ENCODE measurements around the gene AFAP1.

AFAP1 gene

GRCh38 chr4:7865533-7865932 lies 74.1 kb downstream of the AFAP1 start:
- Histone ChIP-seq H3K14ac (ENCODE audit: low read length) (no peak overlapping the region), H4K91ac (ENCODE audit: low read depth, low read length) (no peak overlapping the region), H3K4ac (ENCODE audit: low read depth, low read length) (no peak overlapping the region), H2BK12ac (ENCODE audit: low read length) (no peak overlapping the region), H3K9ac (ENCODE audit: low read length) (no peak overlapping the region), H3K4me2 (ENCODE audit: low read length) (no peak overlapping the region), H3K27me3 (ENCODE audit: insufficient read depth, low read length) (no peaks in the 10 kb centered on the region), H3K9me3 (ENCODE audit: insufficient read depth, low read depth, low read length) (peaks cover 2% of the 10 kb centered on the region), H3K23ac (ENCODE audit: low read length) (no peak overlapping the region), H3K36me3 (ENCODE audit: control insufficient read depth in 1 of 2, insufficient read depth in 2 of 2, low read length in 2 of 2) (peaks cover 14 to 22% of the 10 kb centered on the region in 2 experiments), H3K79me2 (ENCODE audit: control insufficient read depth, insufficient read depth, low read length, poor library complexity) (no peaks in the 10 kb centered on the region), H4K12ac (ENCODE audit: low read depth, low read length) (no peak overlapping the region), H3K79me1 (ENCODE audit: low read length) (no peaks in the 10 kb centered on the region), H3K18ac (ENCODE audit: low read length) (no peak overlapping the region), H2AFZ (ENCODE audit: insufficient read depth, low read length, poor library complexity) (no peak overlapping the region), H2BK120ac (ENCODE audit: insufficient read depth, low read length, poor library complexity) (no peak overlapping the region), H2AK5ac (ENCODE audit: low read length) (no peak overlapping the region), H3K4me1 (ENCODE audit: control insufficient read depth in 1 of 2, insufficient read depth in 2 of 2, low read length in 2 of 2) (peaks cover 0 to 6% of the 10 kb centered on the region in 2 experiments), H4K8ac (ENCODE audit: low read depth, low read length) (no peak overlapping the region), H3K4me3 (ENCODE audit: low read depth, low read length) (no peak overlapping the region), H3K27ac (ENCODE audit: low read depth, low read length) (no peak overlapping the region), H2BK5ac (ENCODE audit: low read depth, low read length, poor library complexity) (no peak overlapping the region)
- WGBS (ENCODE audit: extremely low coverage, insufficient coverage, insufficient read length) = no CpG with 5 or more reads among the region's 5 CpGs
- DNase-seq = no peak

GRCh38 chr4:7864685-7865084 lies 75.0 kb downstream of the AFAP1 start:
- Histone ChIP-seq H2AK5ac (ENCODE audit: low read length) (no peak overlapping the region), H3K23ac (ENCODE audit: low read length) (no peak overlapping the region), H3K18ac (ENCODE audit: low read length) (no peak overlapping the region), H3K9me3 (ENCODE audit: insufficient read depth, low read depth, low read length) (peaks cover 3% of the 10 kb centered on the region), H2BK12ac (ENCODE audit: low read length) (no peak overlapping the region), H3K79me2 (ENCODE audit: control insufficient read depth, insufficient read depth, low read length, poor library complexity) (no peaks in the 10 kb centered on the region), H3K4me3 (ENCODE audit: low read depth, low read length) (no peak overlapping the region), H2AFZ (ENCODE audit: insufficient read depth, low read length, poor library complexity) (no peak overlapping the region), H4K8ac (ENCODE audit: low read depth, low read length) (no peak overlapping the region), H2BK120ac (ENCODE audit: insufficient read depth, low read length, poor library complexity) (no peak overlapping the region), H4K91ac (ENCODE audit: low read depth, low read length) (no peak overlapping the region), H3K14ac (ENCODE audit: low read length) (no peak overlapping the region), H4K12ac (ENCODE audit: low read depth, low read length) (no peak overlapping the region), H3K4me1 (ENCODE audit: control insufficient read depth in 1 of 2, insufficient read depth in 2 of 2, low read length in 2 of 2) (peaks cover 0 to 6% of the 10 kb centered on the region in 2 experiments), H3K27ac (ENCODE audit: low read depth, low read length) (no peak overlapping the region), H3K4ac (ENCODE audit: low read depth, low read length) (no peak overlapping the region), H2BK5ac (ENCODE audit: low read depth, low read length, poor library complexity) (no peak overlapping the region), H3K27me3 (ENCODE audit: insufficient read depth, low read length) (no peaks in the 10 kb centered on the region), H3K9ac (ENCODE audit: low read length) (no peak overlapping the region), H3K79me1 (ENCODE audit: low read length) (no peaks in the 10 kb centered on the region), H3K4me2 (ENCODE audit: low read length) (no peak overlapping the region), H3K36me3 (ENCODE audit: control insufficient read depth in 1 of 2, insufficient read depth in 2 of 2, low read length in 2 of 2) (peaks cover 14 to 20% of the 10 kb centered on the region in 2 experiments)
- DNase-seq = no peak
- no CpG with 5 or more reads among the region's 2 CpGs for WGBS (ENCODE audit: extremely low coverage, insufficient coverage, insufficient read length)

GRCh38 chr4:7863911-7864681 lies 75.6 kb downstream of the AFAP1 start:
- H3K18ac ChIP-seq (ENCODE audit: low read length) = peak overlapping the region; percentile 54
- no peak overlapping the region for H2BK5ac ChIP-seq (ENCODE audit: low read depth, low read length, poor library complexity)
- H2BK120ac ChIP-seq (ENCODE audit: insufficient read depth, low read length, poor library complexity) = no peak overlapping the region
- no peak overlapping the region for H2AK5ac ChIP-seq (ENCODE audit: low read length)
- no peak overlapping the region for H4K8ac ChIP-seq (ENCODE audit: low read depth, low read length)
- H3K9ac ChIP-seq (ENCODE audit: low read length) = no peak overlapping the region
- no CpG with 5 or more reads among the region's 4 CpGs for WGBS (ENCODE audit: extremely low coverage, insufficient coverage, insufficient read length)
- no peak overlapping the region for H2AFZ ChIP-seq (ENCODE audit: insufficient read depth, low read length, poor library complexity)
- no peak overlapping the region for H4K12ac ChIP-seq (ENCODE audit: low read depth, low read length)
- H3K14ac ChIP-seq (ENCODE audit: low read length) = no peak overlapping the region
- DNase-seq = no peak
- no peaks in the 10 kb centered on the region for H3K79me1 ChIP-seq (ENCODE audit: low read length)
- no peak overlapping the region for H3K4ac ChIP-seq (ENCODE audit: low read depth, low read length)
- H3K27ac ChIP-seq (ENCODE audit: low read depth, low read length) = no peak overlapping the region
- H3K27me3 ChIP-seq (ENCODE audit: insufficient read depth, low read length) = no peaks in the 10 kb centered on the region
- no peak overlapping the region for H2BK12ac ChIP-seq (ENCODE audit: low read length)
- H3K9me3 ChIP-seq (ENCODE audit: insufficient read depth, low read depth, low read length) = peaks cover 3% of the 10 kb centered on the region
- H3K79me2 ChIP-seq (ENCODE audit: control insufficient read depth, insufficient read depth, low read length, poor library complexity) = no peaks in the 10 kb centered on the region
- no peak overlapping the region for H3K4me2 ChIP-seq (ENCODE audit: low read length)
- peaks cover 0 to 6% of the 10 kb centered on the region in 2 experiments for H3K4me1 ChIP-seq (ENCODE audit: control insufficient read depth in 1 of 2, insufficient read depth in 2 of 2, low read length in 2 of 2)
- H4K91ac ChIP-seq (ENCODE audit: low read depth, low read length) = no peak overlapping the region
- H3K36me3 ChIP-seq (ENCODE audit: control insufficient read depth in 1 of 2, insufficient read depth in 2 of 2, low read length in 2 of 2) = peaks cover 14 to 20% of the 10 kb centered on the region in 2 experiments
- no peak overlapping the region for H3K4me3 ChIP-seq (ENCODE audit: low read depth, low read length)
- H3K23ac ChIP-seq (ENCODE audit: low read length) = no peak overlapping the region

GRCh38 chr4:7862561-7863192 lies 77.0 kb downstream of the AFAP1 start:
- H3K36me3 ChIP-seq (ENCODE audit: control insufficient read depth in 1 of 2, insufficient read depth in 2 of 2, low read length in 2 of 2) = peaks cover 10 to 14% of the 10 kb centered on the region in 2 experiments
- no peak overlapping the region for H3K18ac ChIP-seq (ENCODE audit: low read length)
- no peak overlapping the region for H2AFZ ChIP-seq (ENCODE audit: insufficient read depth, low read length, poor library complexity)
- H4K91ac ChIP-seq (ENCODE audit: low read depth, low read length) = no peak overlapping the region
- no peak overlapping the region for H3K14ac ChIP-seq (ENCODE audit: low read length)
- H4K12ac ChIP-seq (ENCODE audit: low read depth, low read length) = no peak overlapping the region
- DNase-seq = no peak
- no peak overlapping the region for H3K9ac ChIP-seq (ENCODE audit: low read length)
- no peak overlapping the region for H2BK120ac ChIP-seq (ENCODE audit: insufficient read depth, low read length, poor library complexity)
- peaks cover 3% of the 10 kb centered on the region for H3K9me3 ChIP-seq (ENCODE audit: insufficient read depth, low read depth, low read length)
- no peak overlapping the region for H2BK5ac ChIP-seq (ENCODE audit: low read depth, low read length, poor library complexity)
- no peak overlapping the region for H3K4me3 ChIP-seq (ENCODE audit: low read depth, low read length)
- no peaks in the 10 kb centered on the region for H3K79me1 ChIP-seq (ENCODE audit: low read length)
- no peak overlapping the region for H3K27ac ChIP-seq (ENCODE audit: low read depth, low read length)
- no CpG with 5 or more reads among the region's 16 CpGs for WGBS (ENCODE audit: extremely low coverage, insufficient coverage, insufficient read length)
- peaks cover 0 to 8% of the 10 kb centered on the region in 2 experiments for H3K4me1 ChIP-seq (ENCODE audit: control insufficient read depth in 1 of 2, insufficient read depth in 2 of 2, low read length in 2 of 2)
- H4K8ac ChIP-seq (ENCODE audit: low read depth, low read length) = no peak overlapping the region
- H3K23ac ChIP-seq (ENCODE audit: low read length) = no peak overlapping the region
- no peaks in the 10 kb centered on the region for H3K27me3 ChIP-seq (ENCODE audit: insufficient read depth, low read length)
- H2AK5ac ChIP-seq (ENCODE audit: low read length) = no peak overlapping the region
- H3K79me2 ChIP-seq (ENCODE audit: control insufficient read depth, insufficient read depth, low read length, poor library complexity) = peaks cover 2% of the 10 kb centered on the region
- H3K4ac ChIP-seq (ENCODE audit: low read depth, low read length) = no peak overlapping the region
- H2BK12ac ChIP-seq (ENCODE audit: low read length) = no peak overlapping the region
- H3K4me2 ChIP-seq (ENCODE audit: low read length) = no peak overlapping the region
